HepG2 (cell line): ENCODE measurements around the gene KIRREL2. TPM values are rescaled to one million over a fixed set of nuclear protein-coding genes. Genes with fewer than 3 reads are reported as not detected.

Source experiments
- ARID4A ChIP-seq: sonication (generic); formaldehyde crosslinking; IDR thresholded peaks from 2 replicates; pipeline ENCODE4 v1.5.0; 2020; ENCODE audit warnings: mild to moderate bottlenecking, missing genetic modification reagents, borderline replicate concordance
- CEBPZ ChIP-seq: IDR thresholded peaks from 2 replicates; pipeline ENCODE4 v1.6.1; 2012; ENCODE audit warnings: low read length, improper control_type of control experiment
- CENPX ChIP-seq: sonication (generic); formaldehyde crosslinking; IDR thresholded peaks from 2 replicates; pipeline ENCODE4 v1.9.0; 2021; ENCODE audit warnings: mild to moderate bottlenecking, missing genetic modification reagents, moderate library complexity
- DPF2 ChIP-seq: sonication (generic); formaldehyde crosslinking; IDR thresholded peaks from 2 replicates; pipeline ENCODE4 v1.4.0; 2020; ENCODE audit warnings: mild to moderate bottlenecking, low read depth, missing genetic modification reagents, borderline replicate concordance
- ESRRA ChIP-seq: sonication (generic); formaldehyde crosslinking; IDR thresholded peaks from 2 replicates; pipeline ENCODE4 v1.5.1; 2020; ENCODE audit warnings: mild to moderate bottlenecking, low read depth, missing genetic modification reagents
- KDM1A ChIP-seq: IDR thresholded peaks from 2 replicates; pipeline ENCODE4 v1.6.1; 2016; ENCODE audit warnings: missing compliant biosample characterization
- MYC ChIP-seq: sonication (generic); formaldehyde crosslinking; IDR thresholded peaks from 2 replicates; pipeline ENCODE4 v1.9.0; 2021; ENCODE audit warnings: missing genetic modification reagents, borderline replicate concordance
- NONO ChIP-seq, 2 experiments: fragments of 450-650 bp in 1 of 2; sonication (generic) in 1 of 2; formaldehyde crosslinking in 1 of 2; IDR thresholded peaks in 1 of 2; conservative IDR thresholded peaks in 1 of 2; 2 replicates each; pipeline versions ENCODE4 v1.6.1 to v1.8.0; 2017 to 2022; ENCODE audit warnings: mild to moderate bottlenecking in 1 of 2, missing genetic modification reagents in 1 of 2, moderate library complexity in 1 of 2
- PATZ1 ChIP-seq: sonication (generic); formaldehyde crosslinking; IDR thresholded peaks from 2 replicates; pipeline ENCODE4 v1.4.0; 2020; ENCODE audit warnings: missing genetic modification reagents
- SAP130 ChIP-seq: IDR thresholded peaks from 2 replicates; pipeline ENCODE4 v1.6.1; 2016; ENCODE audit warnings: low read depth
- ZBTB1 ChIP-seq: sonication (generic); formaldehyde crosslinking; IDR thresholded peaks from 2 replicates; pipeline ENCODE4 v1.4.0; 2020; ENCODE audit warnings: missing genetic modification reagents, borderline replicate concordance
- ZBTB20 ChIP-seq: sonication (generic); formaldehyde crosslinking; IDR thresholded peaks from 2 replicates; pipeline ENCODE4 v1.8.1; 2023; ENCODE audit warnings: missing genetic modification reagents, low read depth, mild to moderate bottlenecking, borderline replicate concordance
- ZNF30 ChIP-seq: sonication (generic); formaldehyde crosslinking; IDR thresholded peaks from 2 replicates; pipeline ENCODE4 v1.5.0; 2020; ENCODE audit warnings: mild to moderate bottlenecking, missing genetic modification reagents
- ZNF512B ChIP-seq: sonication (generic); formaldehyde crosslinking; IDR thresholded peaks from 2 replicates; pipeline ENCODE4 v1.5.1; 2020; ENCODE audit warnings: missing genetic modification reagents, mild to moderate bottlenecking, borderline replicate concordance
- ZNF543 ChIP-seq: sonication (generic); formaldehyde crosslinking; IDR thresholded peaks from 2 replicates; pipeline ENCODE4 v1.4.0; 2020; ENCODE audit warnings: mild to moderate bottlenecking, missing genetic modification reagents
- ZNF616 ChIP-seq: sonication (generic); formaldehyde crosslinking; IDR thresholded peaks from 2 replicates; pipeline ENCODE4 v1.5.0; 2020; ENCODE audit warnings: low read depth, mild to moderate bottlenecking, missing genetic modification reagents
- ZSCAN29 ChIP-seq: sonication (generic); formaldehyde crosslinking; conservative IDR thresholded peaks from 2 replicates; pipeline ENCODE4 v1.4.0; 2020; ENCODE audit warnings: mild to moderate bottlenecking, missing genetic modification reagents
- polyA plus RNA-seq, 8 experiments: library from polyadenylated mRNA; depleted of rRNA in 3 of 8; stranded (reverse) in 7 of 8; unstranded in 1 of 8; fragments of >200 nt; fragmentation: Illumina TruSeq in 4 of 8; extraction: Trizol in 4 of 8; gene quantifications; 2 replicates each; pipeline versions ENCODE4 v1.2.1 to v1.2.3, GENCODE V29; 2011 to 2016; ENCODE audit warnings: low read depth in 4 of 8, missing spikeins in 1 of 8, mixed read lengths in 1 of 8; ENCODE audit not compliant: insufficient read depth in 1 of 8
- total RNA-seq, 5 experiments: library from RNA; depleted of rRNA; stranded (reverse); fragments of >200 nt; fragmentation: Illumina TruSeq; extraction: Trizol; gene quantifications; 2 replicates each; pipeline ENCODE4 v1.2.3, GENCODE V29; 2016; ENCODE audit warnings: low read depth in 1 of 5

The KIRREL2 gene
- total and polyA plus RNA-seq, 2 of the 13 experiments (the other 11 are each of a cell fraction or from before 2014, with no cell fraction given) = 0.18 to 2.4 TPM

GRCh38 chr19:35862528-35862927 lies 5.8 kb downstream of the KIRREL2 start (continued):
- TF ChIP-seq ZNF616 (CRISPR knock-in tag) (no peak), NONO (IDR thresholded peaks at IDR 0.05) (no peak), NONO (CRISPR knock-in tag; conservative IDR thresholded peaks at IDR 0.05) (no peak), MYC (CRISPR knock-in tag) (no peak; the same call in 1 of the 2 replicates), ESRRA (CRISPR knock-in tag) (0 out of 2 replicates have a peak, but pooled peaks have one; percentile 32), DPF2 (CRISPR knock-in tag) (no peak), PATZ1 (CRISPR knock-in tag) (peak; percentile 88), KDM1A (CRISPR knock-in tag) (no peak), ZNF543 (0 out of 2 replicates have a peak, but pooled peaks have one; percentile 33), ZSCAN29 (no peak), ZNF30 (CRISPR knock-in tag) (no peak), ZNF512B (CRISPR knock-in tag) (no peak), CENPX (no peak), ARID4A (CRISPR knock-in tag) (no peak), SAP130 (0 out of 2 replicates have a peak, but pooled peaks have one; percentile 39), ZBTB20 (CRISPR knock-in tag) (no peak), CEBPZ (no peak), ZBTB1 (CRISPR knock-in tag) (no peak)
